Type B pancreatic cell (in vitro differentiated cells): ENCODE results near the gene REEP1. TPM values are rescaled to one million over a fixed set of nuclear protein-coding genes. Genes with fewer than 3 reads are reported as not detected.
"Not testable (repeated sequence)": the region's sequence is repeated elsewhere in the genome, so short reads cannot be mapped to it uniquely, and the experiment has no call there.

ENCODE experiments used
- DNase-seq: peaks from one replicate; pipeline ENCODE4 v3.0.0; 2021; ENCODE audit warnings: mixed read lengths; ENCODE audit not compliant: unreplicated experiment; ENCODE audit errors: extremely low spot score
- H3K27ac Mint-ChIP-seq: 2 replicates; pipeline ENCODE4 v1.8.0; 2021; ENCODE audit warnings: mild to moderate bottlenecking, mixed read lengths
- H3K27me3 Mint-ChIP-seq: 2 replicates; pipeline ENCODE4 v1.8.0; 2021; ENCODE audit warnings: mixed read lengths
- H3K36me3 Mint-ChIP-seq: 2 replicates; pipeline ENCODE4 v1.8.0; 2021; ENCODE audit warnings: mixed read lengths
- H3K4me1 Mint-ChIP-seq: one replicate; pipeline ENCODE4 v1.8.0; 2021; ENCODE audit warnings: mixed read lengths; ENCODE audit not compliant: unreplicated experiment
- H3K4me3 Mint-ChIP-seq: 2 replicates; pipeline ENCODE4 v1.8.0; 2021; ENCODE audit warnings: mild to moderate bottlenecking, mixed read lengths
- H3K9me3 Mint-ChIP-seq: 2 replicates; pipeline ENCODE4 v1.8.0; 2021; ENCODE audit warnings: mixed read lengths
- total RNA-seq: library from RNA; stranded (reverse); gene quantifications from 2 replicates; pipeline ENCODE4 v1.2.1, GENCODE V29; 2021; ENCODE audit warnings: low replicate concordance
- TF ChIP-seq, protein P1 (sequence below): fragments of 200-600 bp; sonication (generic); conservative IDR thresholded peaks from 2 replicates; pipeline ENCODE4 v1.5.0; 2021; ENCODE audit warnings: antibody characterized with exemption, mild to moderate bottlenecking

The REEP1 gene
- total RNA-seq, 1 donor from 2014 or later = 6.4 TPM

DNA sequence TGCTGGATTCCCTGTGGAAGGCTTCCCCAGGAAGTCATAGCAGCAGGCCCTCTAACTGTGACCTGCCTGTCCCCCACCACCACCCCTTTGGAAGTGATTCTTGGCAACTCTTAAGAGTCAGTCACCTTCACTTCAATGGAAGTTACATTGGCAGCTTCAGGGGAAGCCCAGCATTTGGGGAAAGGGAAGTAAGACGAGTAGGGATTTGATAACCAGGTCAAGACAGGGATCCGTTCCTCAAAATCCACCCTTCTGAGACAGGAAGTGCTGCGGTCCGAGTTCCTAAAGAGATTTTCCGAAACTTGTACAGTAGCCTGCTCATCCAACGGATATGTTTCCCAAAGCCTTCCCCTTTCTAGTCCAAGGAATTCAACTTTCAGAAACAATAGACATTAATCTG, 84.0 kb downstream of the REEP1 start:
- H3K4me3 Mint-ChIP-seq = no peak overlapping the region
- no peak overlapping the region for H3K27ac Mint-ChIP-seq
- H3K36me3 Mint-ChIP-seq = no peaks in the 10 kb centered on the region
- H3K9me3 Mint-ChIP-seq = no peaks in the 10 kb centered on the region
- peaks cover 15% of the 10 kb centered on the region for H3K4me1 Mint-ChIP-seq
- no peak for DNase-seq
- H3K27me3 Mint-ChIP-seq = no peaks in the 10 kb centered on the region
- TF ChIP-seq, protein P1, sequence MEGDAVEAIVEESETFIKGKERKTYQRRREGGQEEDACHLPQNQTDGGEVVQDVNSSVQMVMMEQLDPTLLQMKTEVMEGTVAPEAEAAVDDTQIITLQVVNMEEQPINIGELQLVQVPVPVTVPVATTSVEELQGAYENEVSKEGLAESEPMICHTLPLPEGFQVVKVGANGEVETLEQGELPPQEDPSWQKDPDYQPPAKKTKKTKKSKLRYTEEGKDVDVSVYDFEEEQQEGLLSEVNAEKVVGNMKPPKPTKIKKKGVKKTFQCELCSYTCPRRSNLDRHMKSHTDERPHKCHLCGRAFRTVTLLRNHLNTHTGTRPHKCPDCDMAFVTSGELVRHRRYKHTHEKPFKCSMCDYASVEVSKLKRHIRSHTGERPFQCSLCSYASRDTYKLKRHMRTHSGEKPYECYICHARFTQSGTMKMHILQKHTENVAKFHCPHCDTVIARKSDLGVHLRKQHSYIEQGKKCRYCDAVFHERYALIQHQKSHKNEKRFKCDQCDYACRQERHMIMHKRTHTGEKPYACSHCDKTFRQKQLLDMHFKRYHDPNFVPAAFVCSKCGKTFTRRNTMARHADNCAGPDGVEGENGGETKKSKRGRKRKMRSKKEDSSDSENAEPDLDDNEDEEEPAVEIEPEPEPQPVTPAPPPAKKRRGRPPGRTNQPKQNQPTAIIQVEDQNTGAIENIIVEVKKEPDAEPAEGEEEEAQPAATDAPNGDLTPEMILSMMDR = no peak

DNA sequence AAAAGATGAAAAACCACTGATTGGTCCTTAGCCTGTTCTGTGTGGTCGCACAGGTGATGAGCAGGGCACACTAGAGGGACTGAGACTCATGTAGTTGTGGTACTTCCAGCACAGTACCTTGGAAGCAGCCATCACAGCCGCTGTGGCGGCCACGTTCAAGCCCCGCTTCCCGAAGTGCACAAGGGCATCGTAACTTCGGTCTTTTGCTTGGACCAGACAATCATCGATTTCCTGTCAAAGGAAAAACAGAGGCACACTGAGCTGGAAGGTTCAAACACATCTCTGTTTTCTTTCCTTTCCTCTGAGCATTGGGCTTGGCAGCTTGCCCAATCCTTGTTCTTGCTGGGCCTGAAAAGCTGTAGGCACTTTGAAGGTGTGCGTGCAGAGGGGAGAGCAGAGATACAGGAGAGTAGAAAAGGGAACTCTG, 85.6 kb downstream of the REEP1 start:
- Mint-ChIP-seq H3K4me3 (no peak overlapping the region), H3K27me3 (no peaks in the 10 kb centered on the region), H3K9me3 (no peaks in the 10 kb centered on the region), H3K36me3 (no peaks in the 10 kb centered on the region), H3K27ac (no peak overlapping the region), H3K4me1 (peaks cover 13% of the 10 kb centered on the region)
- TF ChIP-seq, protein P1 = no peak
- no peak for DNase-seq

DNA sequence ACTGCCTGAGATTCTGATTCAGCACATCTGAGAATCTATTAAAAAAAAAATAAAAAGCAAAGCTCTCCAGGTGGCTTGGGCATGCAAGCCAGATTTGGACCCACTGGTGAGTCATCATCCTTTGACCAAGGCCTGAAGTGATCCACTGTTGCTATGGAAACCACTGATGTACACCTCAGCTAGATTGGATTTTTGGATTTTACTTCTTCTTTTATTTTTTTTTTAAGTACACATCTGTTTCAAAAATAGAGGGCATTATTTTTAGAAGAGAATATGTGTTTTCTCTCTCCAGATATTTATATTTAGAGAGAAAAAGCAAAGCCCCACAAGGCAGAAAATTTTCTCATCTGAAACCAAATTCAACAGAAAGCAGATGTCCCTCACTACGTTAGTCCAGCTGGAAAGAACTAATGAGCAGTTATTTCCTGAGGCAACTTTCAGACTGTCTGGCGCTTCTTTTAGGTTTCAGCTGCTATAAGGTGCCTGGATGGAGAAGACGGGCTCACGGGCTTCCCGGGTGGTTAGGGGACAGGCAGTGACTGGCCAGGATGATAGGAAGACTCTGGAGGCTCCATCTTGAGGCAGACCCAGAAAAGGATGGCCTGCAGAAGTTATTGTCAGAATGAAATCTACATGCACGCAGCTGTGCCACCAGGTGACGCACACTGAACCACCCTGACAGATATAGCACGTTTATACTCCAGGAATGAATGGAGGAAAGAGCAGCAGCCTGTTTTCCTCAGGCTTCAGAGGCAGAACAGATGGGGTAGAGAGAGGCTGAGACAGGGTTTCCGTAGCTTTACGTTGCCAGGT, 87.6 kb downstream of the REEP1 start:
- no peaks in the 10 kb centered on the region for H3K9me3 Mint-ChIP-seq
- H3K4me1 Mint-ChIP-seq = peaks cover 9% of the 10 kb centered on the region
- no peaks in the 10 kb centered on the region for H3K36me3 Mint-ChIP-seq
- TF ChIP-seq, protein P1 = no peak
- H3K27me3 Mint-ChIP-seq = no peaks in the 10 kb centered on the region
- DNase-seq = no peak
- peak overlapping the region; percentile 73 for H3K27ac Mint-ChIP-seq
- H3K4me3 Mint-ChIP-seq = no peak overlapping the region

DNA sequence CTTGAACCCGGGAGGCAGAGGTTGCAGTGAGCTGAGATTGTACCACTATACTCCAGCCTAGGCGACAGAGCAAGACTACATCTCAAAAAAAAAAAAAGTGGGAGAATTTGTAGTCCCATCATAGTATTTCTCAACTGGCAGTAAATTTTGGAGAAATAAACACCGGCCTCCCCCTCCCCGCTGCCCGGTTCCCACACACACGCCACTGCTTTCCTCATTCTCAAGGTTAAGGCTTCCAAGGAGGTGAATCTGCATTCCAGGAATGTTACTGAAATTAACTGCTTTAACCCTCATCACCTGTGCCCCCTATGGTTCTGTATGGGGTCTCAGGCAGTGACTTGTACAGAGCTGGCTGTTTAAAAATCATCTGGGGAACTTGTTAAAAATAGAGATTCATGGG, 88.2 kb downstream of the REEP1 start:
- DNase-seq = no peak
- H3K27ac Mint-ChIP-seq = peak overlapping the region; percentile 73
- H3K27me3 Mint-ChIP-seq = no peaks in the 10 kb centered on the region
- H3K36me3 Mint-ChIP-seq = peaks cover 3% of the 10 kb centered on the region
- peaks cover 13% of the 10 kb centered on the region for H3K4me1 Mint-ChIP-seq
- TF ChIP-seq, protein P1 = no peak
- no peak overlapping the region for H3K4me3 Mint-ChIP-seq
- no peaks in the 10 kb centered on the region for H3K9me3 Mint-ChIP-seq

DNA sequence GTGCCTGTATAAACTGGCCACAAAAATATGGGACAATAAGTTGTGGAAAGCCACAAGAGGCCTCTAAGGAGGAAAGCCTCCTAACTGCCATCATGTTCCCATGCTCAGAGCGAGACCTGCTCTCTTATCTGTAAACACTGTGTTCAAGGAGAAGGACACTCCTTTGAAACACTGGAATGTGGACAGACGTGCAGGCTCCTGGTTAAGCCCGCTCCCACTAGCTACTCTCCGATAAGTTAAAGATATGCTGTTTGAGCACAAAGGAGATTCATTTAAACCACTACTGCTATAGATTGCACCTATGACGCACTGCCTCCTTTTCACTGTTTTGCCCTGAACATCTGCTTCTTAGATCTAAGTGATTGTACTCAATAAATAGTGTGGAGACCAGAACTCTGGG, 92.2 kb downstream of the REEP1 start:
- Mint-ChIP-seq H3K27ac (peak overlapping the region; percentile 99), H3K4me1 (peaks cover 20% of the 10 kb centered on the region), H3K4me3 (peak overlapping the region; percentile 68)
- not testable (repeated sequence) for H3K27me3 Mint-ChIP-seq, DNase-seq, H3K36me3 Mint-ChIP-seq, H3K9me3 Mint-ChIP-seq

DNA sequence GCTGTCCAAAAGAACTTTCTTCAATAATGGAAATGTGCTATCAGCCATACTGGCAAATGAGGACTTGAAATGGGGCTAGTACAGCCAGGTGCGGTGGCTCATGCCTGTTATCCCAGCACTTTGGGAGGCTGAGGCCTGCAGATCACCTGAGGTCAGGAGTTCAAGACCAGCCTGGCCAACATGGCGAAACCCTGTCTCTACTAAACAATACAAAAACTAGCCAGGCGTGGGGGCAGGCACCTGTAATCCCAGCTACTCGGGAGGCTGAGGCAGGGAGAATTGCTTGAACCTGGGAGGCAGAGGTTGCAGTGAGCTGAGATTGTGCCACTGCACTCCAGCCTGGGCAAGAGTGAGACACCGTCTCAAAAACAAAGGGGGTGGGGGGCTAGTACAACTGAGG, 92.6 kb downstream of the REEP1 start:
- not testable (repeated sequence) for DNase-seq, H3K36me3 Mint-ChIP-seq

More for the DNA sequence above, 92.6 kb downstream of the REEP1 start:
- not testable (repeated sequence) for H3K9me3 Mint-ChIP-seq, H3K27me3 Mint-ChIP-seq
- peak overlapping the region; percentile 99 for H3K27ac Mint-ChIP-seq
- H3K4me1 Mint-ChIP-seq = peaks cover 16% of the 10 kb centered on the region
- peak overlapping the region; percentile 68 for H3K4me3 Mint-ChIP-seq
